GM19463 (cell line): ENCODE measurements around the gene PPP2R5B.
"Not testable (repeated sequence)": the region's sequence is repeated elsewhere in the genome, so short reads cannot be mapped to it uniquely, and the experiment has no call there.

Source experiments
- ATAC-seq: cut with Tn5 transposase; IDR thresholded peaks from one replicate; pipeline ENCODE4 v1.9.1; 2021; ENCODE audit warnings: mild to moderate bottlenecking, moderate library complexity; ENCODE audit not compliant: unreplicated experiment

Gene PPP2R5B

GRCh38 chr11:64969209-64969608 lies 44.7 kb downstream of the PPP2R5B start:
- ATAC-seq, result no peak

DNA sequence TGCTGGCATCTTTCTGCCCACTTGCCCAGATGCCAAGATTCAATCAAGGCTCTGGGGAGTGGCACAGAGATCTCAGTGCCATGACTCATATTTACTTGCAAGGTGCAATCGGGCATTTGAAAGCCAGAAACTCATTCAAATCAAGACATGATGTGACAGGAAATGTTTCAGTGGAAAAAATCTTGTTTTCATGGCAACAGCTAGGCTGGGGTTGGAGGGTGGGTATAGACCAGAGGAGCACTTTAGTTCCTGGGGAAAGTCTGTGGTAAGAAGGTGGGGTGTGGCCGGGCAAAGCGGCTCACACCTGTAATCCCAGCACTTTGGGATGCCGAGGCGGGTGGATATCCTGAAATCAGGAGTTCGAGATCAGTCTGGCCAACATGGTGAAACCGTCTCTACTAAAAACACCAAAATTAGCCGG lies 46.3 kb downstream of the PPP2R5B start:
- no peak for ATAC-seq

- ATAC-seq, result no peak
Measured at GRCh38 chr11:64971421-64972233, 47.1 kb downstream of the PPP2R5B start, which contains the start of gene MAJIN. MAJIN (minus strand) TSS chr11:64972108; CDS start chr11:64959405, 12,703 bp downstream.

DNA sequence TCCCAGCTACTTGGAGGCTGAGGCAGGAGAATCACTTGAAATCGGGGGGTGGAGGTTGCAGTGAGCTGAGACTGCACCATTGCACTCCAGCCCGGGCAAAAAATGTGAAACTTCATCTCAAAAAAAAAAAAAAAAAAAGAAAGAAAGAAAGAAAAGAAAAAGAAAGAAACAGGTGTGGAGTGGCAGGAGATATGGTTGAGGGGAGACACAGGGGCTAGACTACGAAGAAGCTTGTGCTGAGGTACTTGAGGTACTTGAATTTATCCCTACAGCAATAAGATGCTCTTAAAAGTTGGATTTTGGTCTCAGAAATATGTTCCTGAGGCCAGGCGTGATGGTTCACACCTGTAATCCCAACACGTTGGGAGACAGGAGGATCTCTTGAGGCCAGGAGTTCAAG lies 49.6 kb downstream of the PPP2R5B start:
- ATAC-seq, result no peak

GRCh38 chr11:64976651-64977050 lies 52.2 kb downstream of the PPP2R5B start:
- ATAC-seq, result no peak

GRCh38 chr11:64983339-64983738 lies 58.9 kb downstream of the PPP2R5B start:
- not testable (repeated sequence) for ATAC-seq
